D721Med (cell line): Measurements from ENCODE around the gene JUNB.
A peak's percentile ranks its signal among the peaks of the same experiment; 100 is the strongest.

Source experiments
- DNase-seq: peaks from one replicate; pipeline ENCODE4 v3.0.0; 2011; ENCODE audit warnings: low spot score; ENCODE audit not compliant: insufficient read length
- FAIRE-seq: peaks from 2 replicates; lab custom pipeline; 2011; peaks lifted over from hg19 to GRCh38; lab: Jason Lieb, UNC
- TF ChIP-seq, protein P1 (sequence below): IDR thresholded peaks from 2 replicates; pipeline ENCODE4 v1.5.1; 2012; ENCODE audit warnings: mild to moderate bottlenecking, control low read depth; ENCODE audit not compliant: insufficient read depth; ENCODE audit errors: missing control alignments

The JUNB gene

DNA sequence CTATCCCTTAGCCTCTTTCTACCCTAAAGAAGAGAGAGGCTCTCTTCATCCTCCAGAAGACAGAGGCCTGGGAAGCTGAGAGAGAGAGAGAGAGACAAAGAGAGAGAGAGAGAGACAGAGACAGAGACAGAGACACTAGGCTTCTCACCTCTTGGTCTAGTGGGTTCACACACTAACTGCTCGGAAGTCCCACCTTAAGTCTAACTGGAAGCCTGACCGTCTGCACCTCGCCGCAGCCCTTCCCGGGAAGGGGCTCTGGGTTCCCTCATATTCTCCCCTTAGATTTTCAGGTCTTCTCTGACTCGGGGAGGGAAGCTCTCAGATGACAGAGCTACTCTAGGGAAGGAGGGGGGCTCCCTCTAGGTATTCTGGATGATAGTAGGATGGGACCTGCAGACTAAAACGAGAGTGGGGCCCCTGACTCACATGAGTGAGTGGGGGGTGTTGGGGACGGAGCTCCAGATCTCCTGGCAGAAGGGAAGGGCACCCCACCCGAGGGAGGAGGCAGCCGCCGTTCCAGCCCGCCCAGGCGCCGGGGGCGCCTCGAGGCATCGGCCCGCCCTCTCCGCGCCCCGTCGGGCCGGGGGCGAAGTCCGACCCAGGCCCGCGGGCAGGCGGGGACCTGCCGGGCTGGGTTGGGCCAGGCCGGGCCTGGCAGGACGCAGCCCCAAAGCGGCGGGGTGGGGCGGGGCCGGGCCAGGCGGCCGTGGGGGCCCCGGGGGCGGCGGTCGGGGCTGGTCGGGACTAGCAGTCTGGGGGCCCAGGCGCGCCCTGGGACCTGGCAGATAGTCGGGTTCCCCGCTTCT, 2.0 kb upstream of the JUNB start:
- no peak for FAIRE-seq
- TF ChIP-seq, protein P1, sequence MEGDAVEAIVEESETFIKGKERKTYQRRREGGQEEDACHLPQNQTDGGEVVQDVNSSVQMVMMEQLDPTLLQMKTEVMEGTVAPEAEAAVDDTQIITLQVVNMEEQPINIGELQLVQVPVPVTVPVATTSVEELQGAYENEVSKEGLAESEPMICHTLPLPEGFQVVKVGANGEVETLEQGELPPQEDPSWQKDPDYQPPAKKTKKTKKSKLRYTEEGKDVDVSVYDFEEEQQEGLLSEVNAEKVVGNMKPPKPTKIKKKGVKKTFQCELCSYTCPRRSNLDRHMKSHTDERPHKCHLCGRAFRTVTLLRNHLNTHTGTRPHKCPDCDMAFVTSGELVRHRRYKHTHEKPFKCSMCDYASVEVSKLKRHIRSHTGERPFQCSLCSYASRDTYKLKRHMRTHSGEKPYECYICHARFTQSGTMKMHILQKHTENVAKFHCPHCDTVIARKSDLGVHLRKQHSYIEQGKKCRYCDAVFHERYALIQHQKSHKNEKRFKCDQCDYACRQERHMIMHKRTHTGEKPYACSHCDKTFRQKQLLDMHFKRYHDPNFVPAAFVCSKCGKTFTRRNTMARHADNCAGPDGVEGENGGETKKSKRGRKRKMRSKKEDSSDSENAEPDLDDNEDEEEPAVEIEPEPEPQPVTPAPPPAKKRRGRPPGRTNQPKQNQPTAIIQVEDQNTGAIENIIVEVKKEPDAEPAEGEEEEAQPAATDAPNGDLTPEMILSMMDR: no peak
- DNase-seq: no peak

DNA sequence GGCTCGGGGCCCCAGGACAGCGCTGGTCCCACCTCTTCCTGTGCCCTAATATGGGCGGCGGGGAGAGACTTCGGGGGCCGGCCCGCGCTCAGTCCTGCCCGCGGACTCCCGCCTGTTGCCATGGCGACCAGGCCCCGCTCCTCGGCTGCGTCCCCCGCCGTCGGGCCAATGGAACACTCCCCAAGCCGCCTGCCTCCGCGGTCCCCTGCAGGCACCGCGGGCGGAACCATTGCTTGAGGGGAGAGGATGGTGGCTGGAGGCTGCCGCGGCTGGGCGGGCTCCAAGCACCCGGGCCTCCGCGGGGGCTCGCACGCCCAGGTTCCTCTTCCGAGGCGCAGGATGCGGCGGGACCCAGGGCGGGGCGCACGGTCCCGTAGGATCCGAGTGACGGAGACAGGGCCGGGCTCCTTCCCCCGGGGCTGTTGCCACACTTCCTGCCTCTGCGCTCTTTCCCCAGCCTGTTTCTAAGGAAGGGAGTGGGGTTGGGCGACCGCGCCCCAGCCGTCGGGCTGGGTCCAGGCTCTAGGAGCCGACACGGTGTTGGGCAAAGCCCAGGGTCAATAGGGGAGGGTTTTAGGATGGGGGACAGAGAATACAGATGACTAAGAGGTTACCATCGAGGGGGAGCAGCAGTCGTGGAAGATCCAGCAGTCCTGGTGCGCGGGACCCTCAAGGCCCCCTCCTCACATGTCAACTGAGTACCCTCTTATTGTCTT, 1.2 kb upstream of the JUNB start:
- DNase-seq (peak; percentile 88), FAIRE-seq (no peak)
- TF ChIP-seq, protein P1: no peak

DNA sequence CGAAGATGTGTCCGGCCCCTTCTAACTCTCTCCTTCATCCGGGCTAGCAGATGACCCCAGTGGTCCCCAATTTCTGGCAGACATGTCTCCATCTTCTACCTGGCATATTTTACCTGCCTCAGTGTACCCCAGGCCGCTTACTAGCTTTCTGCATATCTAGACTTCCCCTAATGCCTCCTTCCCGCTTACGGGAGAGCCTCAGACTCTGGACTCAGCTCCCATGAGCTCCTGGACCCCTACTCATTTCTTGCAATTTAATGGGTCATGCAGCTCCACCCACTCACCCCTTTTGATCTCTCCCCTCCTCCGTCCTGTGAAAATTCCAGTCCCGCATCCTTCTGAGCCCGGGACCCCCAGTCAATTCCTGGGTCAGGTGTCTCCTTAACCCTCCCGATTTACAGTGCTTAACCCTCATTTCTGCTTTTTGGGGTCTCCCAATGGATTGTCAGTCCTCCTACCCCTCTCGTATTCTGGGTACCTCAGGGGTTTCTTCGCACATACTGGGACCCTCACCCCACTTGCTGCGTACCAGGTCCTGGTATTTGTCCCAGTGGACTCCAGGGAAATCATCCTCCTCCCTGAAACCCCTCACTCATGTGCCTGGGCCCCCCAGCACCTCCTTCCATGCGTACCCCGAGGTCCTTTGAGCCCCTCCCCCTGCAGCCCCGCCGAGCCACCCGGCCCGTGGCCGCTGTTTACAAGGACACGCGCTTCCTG, 500 bp upstream of the JUNB start:
- FAIRE-seq (no peak), DNase-seq (no peak)
- TF ChIP-seq, protein P1: no peak

DNA sequence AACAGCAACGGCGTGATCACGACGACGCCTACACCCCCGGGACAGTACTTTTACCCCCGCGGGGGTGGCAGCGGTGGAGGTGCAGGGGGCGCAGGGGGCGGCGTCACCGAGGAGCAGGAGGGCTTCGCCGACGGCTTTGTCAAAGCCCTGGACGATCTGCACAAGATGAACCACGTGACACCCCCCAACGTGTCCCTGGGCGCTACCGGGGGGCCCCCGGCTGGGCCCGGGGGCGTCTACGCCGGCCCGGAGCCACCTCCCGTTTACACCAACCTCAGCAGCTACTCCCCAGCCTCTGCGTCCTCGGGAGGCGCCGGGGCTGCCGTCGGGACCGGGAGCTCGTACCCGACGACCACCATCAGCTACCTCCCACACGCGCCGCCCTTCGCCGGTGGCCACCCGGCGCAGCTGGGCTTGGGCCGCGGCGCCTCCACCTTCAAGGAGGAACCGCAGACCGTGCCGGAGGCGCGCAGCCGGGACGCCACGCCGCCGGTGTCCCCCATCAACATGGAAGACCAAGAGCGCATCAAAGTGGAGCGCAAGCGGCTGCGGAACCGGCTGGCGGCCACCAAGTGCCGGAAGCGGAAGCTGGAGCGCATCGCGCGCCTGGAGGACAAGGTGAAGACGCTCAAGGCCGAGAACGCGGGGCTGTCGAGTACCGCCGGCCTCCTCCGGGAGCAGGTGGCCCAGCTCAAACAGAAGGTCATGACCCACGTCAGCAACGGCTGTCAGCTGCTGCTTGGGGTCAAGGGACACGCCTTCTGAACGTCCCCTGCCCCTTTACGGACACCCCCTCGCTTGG, 966 bp downstream of the JUNB start:
- DNase-seq (no peak), FAIRE-seq (no peak)
- TF ChIP-seq, protein P1: no peak

DNA sequence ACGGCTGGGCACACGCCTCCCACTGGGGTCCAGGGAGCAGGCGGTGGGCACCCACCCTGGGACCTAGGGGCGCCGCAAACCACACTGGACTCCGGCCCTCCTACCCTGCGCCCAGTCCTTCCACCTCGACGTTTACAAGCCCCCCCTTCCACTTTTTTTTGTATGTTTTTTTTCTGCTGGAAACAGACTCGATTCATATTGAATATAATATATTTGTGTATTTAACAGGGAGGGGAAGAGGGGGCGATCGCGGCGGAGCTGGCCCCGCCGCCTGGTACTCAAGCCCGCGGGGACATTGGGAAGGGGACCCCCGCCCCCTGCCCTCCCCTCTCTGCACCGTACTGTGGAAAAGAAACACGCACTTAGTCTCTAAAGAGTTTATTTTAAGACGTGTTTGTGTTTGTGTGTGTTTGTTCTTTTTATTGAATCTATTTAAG, 1.6 kb downstream of the JUNB start:
- TF ChIP-seq, protein P1: no peak
- FAIRE-seq: no peak
- no peak for DNase-seq

DNA sequence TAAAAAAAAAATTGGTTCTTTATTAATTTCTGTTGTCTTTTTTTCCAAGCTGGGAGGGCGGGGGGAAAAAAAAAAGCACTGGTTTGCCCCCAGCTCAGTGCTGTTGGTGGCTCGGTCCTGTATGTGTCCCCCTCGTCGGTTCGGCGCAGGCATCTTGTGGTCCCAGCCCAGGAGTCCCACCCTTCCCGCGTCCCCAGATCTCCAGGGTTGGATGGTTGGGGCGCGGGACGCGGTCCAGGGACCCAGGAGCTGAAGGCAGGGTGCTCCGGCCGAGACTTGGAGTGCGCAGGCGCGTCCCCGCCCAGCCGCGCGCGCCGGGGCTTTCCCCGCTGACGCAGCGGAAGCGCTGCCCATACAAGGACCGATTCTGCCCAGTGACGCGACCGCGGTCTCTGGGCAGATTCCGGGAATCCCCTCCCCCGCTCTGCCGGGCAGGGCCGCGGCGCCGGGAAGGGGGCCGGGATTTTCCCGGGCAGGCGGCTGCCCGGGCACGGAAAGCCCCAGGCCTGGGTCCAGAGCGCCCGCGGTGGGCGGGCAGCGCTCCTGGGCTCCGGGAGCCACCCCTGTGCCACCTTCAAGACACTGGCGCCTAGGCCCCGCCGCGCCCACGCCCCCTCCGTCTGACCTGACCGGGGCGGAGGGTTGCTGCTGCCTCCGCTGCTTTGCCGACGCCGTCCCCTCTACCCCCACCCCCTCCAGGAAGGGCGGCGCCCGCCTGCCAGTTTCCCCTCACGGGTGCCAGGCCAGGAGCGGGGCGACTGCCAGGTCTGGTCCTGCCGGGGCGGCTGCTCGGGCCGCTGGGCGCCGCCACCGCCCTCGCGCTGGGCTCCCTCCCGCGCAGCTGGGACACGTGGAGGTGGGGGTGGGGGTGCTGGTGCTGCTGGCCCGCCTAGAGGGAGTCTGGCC, 2.3 kb downstream of the JUNB start:
- TF ChIP-seq, protein P1: no peak
- peak; percentile 98 for DNase-seq
- no peak for FAIRE-seq
